Upper lobe of left lung (tissue), 4 donors: ENCODE results near the gene OSBPL9.

Experiments
- EP300 ChIP-seq, 4 donors: sonication (generic); formaldehyde crosslinking; IDR thresholded peaks; one replicate each; pipeline ENCODE4 v1.5.1; 2017; ENCODE audit warnings: antibody characterized with exemption in 4 of 4, control low read depth in 2 of 4
- TF ChIP-seq, protein P1 (sequence below), 6 experiments: fragments of 450-650 bp in 4 of 6; fragments of 200-600 bp in 2 of 6; sonication (generic) in 2 of 6; IDR thresholded peaks; one replicate each; pipeline ENCODE4 v1.5.1; 2016 to 2019; ENCODE audit warnings: antibody characterized with exemption in 6 of 6

DNA sequence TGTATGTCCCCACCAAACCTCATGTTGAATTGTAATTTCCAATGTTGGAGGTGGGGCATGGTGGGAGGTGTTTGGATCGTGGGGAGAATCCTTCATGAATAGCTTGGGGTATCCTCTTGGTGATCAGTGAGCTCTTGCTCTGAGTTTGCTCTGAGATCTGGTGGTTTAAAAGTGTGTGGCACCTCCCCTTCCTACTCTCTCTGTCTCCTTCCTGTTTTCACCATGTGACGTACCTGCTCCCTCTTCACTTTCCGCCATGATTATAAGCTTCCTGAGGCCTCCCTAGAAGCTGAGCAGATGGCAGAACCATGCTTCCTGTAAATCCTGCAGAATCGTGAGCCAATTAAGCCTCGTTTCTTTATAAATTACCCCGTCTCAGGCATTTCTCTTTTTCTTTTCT, 40.0 kb upstream of the OSBPL9 start:
- TF ChIP-seq EP300 (IDR thresholded peaks at IDR 0.05), result no peak
- TF ChIP-seq, protein P1, sequence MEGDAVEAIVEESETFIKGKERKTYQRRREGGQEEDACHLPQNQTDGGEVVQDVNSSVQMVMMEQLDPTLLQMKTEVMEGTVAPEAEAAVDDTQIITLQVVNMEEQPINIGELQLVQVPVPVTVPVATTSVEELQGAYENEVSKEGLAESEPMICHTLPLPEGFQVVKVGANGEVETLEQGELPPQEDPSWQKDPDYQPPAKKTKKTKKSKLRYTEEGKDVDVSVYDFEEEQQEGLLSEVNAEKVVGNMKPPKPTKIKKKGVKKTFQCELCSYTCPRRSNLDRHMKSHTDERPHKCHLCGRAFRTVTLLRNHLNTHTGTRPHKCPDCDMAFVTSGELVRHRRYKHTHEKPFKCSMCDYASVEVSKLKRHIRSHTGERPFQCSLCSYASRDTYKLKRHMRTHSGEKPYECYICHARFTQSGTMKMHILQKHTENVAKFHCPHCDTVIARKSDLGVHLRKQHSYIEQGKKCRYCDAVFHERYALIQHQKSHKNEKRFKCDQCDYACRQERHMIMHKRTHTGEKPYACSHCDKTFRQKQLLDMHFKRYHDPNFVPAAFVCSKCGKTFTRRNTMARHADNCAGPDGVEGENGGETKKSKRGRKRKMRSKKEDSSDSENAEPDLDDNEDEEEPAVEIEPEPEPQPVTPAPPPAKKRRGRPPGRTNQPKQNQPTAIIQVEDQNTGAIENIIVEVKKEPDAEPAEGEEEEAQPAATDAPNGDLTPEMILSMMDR (IDR thresholded peaks at IDR 0.05), result no peak
